Activated naive CD8-positive, alpha-beta T cell treated with anti-CD3 and anti-CD28 coated beads for 36 hours (primary cell): ENCODE results near the gene SMAD3. TPM values are rescaled to one million over a fixed set of nuclear protein-coding genes. Genes with fewer than 3 reads are reported as not detected.

ENCODE experiments used
- DNase-seq: peaks from one replicate; pipeline ENCODE4 v3.0.0; 2021
- H3K27ac Mint-ChIP-seq: one replicate; pipeline ENCODE4 v1.8.0; 2022; ENCODE audit warnings: mild to moderate bottlenecking, moderate library complexity, mixed read lengths
- H3K27me3 Mint-ChIP-seq: one replicate; pipeline ENCODE4 v1.8.0; 2022; ENCODE audit warnings: mild to moderate bottlenecking, mixed read lengths
- H3K36me3 Mint-ChIP-seq: one replicate; pipeline ENCODE4 v1.8.0; 2021; ENCODE audit warnings: mild to moderate bottlenecking, mixed read lengths
- H3K4me1 Mint-ChIP-seq: one replicate; pipeline ENCODE4 v1.8.0; 2021; ENCODE audit warnings: mixed read lengths
- H3K4me3 Mint-ChIP-seq: one replicate; pipeline ENCODE4 v1.8.0; 2022; ENCODE audit warnings: mild to moderate bottlenecking, moderate library complexity, mixed read lengths
- H3K9me3 Mint-ChIP-seq: one replicate; pipeline ENCODE4 v1.8.0; 2022; ENCODE audit warnings: mixed read lengths
- total RNA-seq, 2 experiments: library from RNA; stranded (reverse); gene quantifications; one replicate each; pipeline ENCODE4 v1.2.3, GENCODE V29; 2021

SMAD3 gene
- total RNA-seq, 2 experiments from 2014 or later = 15.7 to 16.4 TPM

DNA sequence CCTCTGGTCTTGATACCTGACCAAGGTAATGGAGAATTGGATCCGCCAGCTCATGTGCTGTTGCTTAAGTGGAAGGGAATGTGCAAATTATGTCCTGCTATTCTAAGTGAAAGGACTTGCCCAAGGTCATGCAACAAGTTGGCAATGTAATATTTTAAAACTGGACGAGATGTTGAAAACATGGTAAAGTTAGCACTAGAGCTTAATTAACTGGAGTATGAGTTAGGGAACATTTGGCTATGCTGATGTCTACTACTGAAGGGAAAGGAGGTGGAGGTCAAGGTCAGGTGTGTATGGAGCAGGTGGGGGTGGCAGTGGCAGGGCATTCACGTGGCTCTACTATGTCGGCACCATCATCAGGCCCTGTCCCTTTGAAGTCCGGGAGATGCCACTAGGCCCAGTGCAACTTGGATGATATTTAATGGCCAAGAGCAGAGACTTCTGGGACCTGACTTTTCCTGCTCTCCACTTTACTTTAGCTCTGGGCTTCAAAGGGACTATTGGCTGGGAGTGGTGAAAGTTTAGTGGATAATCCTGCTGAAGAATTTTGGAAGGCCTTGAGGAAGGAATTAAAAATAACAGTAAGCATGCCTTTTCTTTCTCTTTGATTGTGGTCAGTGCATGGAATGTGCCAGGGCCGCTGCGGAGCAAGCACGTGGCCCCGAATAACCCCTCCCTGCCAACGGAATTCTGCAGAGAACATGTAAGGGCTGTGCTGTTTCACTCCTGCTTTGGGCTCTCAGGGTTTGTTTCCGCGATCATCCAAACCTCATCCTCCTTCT is 14.9 kb downstream of the SMAD3 start:
- Mint-ChIP-seq H3K4me1 (peaks cover 84% of the 10 kb centered on the region), H3K4me3 (no peak overlapping the region), H3K27ac (peak overlapping the region; percentile 36), H3K27me3 (no peaks in the 10 kb centered on the region), H3K9me3 (peaks cover 2% of the 10 kb centered on the region), H3K36me3 (peaks cover 53% of the 10 kb centered on the region)
- DNase-seq = no peak

GRCh38 chr15:67080900-67081431 is 15.6 kb downstream of the SMAD3 start:
- Mint-ChIP-seq H3K4me1 (peaks cover 86% of the 10 kb centered on the region), H3K27ac (peak overlapping the region; percentile 36), H3K36me3 (peaks cover 47% of the 10 kb centered on the region), H3K9me3 (peaks cover 2% of the 10 kb centered on the region), H3K4me3 (no peak overlapping the region), H3K27me3 (no peaks in the 10 kb centered on the region)
- DNase-seq = peak; percentile 48

DNA sequence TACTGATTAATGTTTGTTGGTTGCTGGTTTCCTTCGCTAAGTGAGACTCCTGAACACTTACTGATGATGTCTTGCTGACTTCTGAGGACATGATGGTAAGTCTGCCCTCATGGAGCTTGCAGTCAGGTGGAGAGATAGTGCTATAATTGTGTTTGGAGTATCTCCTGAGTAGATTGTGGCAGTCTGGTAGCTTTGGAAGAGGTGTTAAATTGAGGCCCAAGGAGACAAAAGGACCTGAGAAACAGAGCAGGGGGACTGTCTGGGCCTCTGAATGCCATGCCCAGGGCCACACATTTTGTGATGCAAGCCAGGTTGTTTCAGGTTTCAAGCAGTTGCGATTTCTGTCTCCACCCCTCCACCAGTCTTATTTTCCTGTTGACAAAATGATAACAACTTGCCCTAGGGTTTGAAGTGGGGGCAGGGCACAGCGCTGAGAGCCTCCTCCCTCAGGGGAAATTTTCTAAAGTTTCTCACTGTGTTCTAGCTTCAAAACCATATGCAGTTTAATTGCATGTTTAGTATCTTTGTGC is 16.7 kb downstream of the SMAD3 start:
- Mint-ChIP-seq H3K4me1 (peaks cover 89% of the 10 kb centered on the region), H3K4me3 (no peak overlapping the region), H3K27me3 (no peaks in the 10 kb centered on the region), H3K36me3 (peaks cover 50% of the 10 kb centered on the region), H3K27ac (peak overlapping the region; percentile 86), H3K9me3 (peaks cover 2% of the 10 kb centered on the region)
- peak; percentile 37 for DNase-seq

DNA sequence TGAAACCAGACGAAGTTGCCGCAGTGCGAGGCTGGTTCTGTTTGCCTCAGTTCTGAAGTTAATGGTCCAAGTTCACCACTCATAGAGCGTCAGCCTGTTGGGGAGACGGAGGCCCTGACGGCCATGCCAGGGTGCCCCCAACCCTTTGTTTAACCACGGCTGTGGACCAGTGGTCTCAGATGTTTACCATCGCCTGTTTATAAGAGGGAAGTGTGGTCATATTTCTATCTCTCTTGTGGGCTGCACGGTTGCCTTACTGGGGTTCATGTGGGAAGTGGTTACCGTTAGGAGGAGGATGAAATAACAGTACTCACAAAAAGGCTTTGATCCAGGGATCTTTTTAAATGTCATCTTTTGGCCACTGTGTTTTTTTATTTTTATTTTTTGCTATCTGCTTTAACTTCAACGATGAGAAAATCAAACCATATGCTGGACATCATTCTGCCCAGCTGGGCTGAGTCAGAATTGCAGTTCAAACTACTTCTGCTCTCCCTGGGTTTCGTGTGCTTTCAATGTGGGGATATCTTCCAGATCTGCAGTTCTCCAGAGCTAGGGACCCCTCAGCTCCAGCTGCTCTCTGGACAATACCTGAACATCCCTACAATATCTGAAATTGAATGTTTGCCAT is 17.8 kb downstream of the SMAD3 start:
- Mint-ChIP-seq H3K4me1 (peaks cover 89% of the 10 kb centered on the region), H3K4me3 (peak overlapping the region; percentile 53), H3K27me3 (no peaks in the 10 kb centered on the region), H3K27ac (peak overlapping the region; percentile 85), H3K9me3 (peaks cover 2% of the 10 kb centered on the region), H3K36me3 (peaks cover 49% of the 10 kb centered on the region)
- no peak for DNase-seq

DNA sequence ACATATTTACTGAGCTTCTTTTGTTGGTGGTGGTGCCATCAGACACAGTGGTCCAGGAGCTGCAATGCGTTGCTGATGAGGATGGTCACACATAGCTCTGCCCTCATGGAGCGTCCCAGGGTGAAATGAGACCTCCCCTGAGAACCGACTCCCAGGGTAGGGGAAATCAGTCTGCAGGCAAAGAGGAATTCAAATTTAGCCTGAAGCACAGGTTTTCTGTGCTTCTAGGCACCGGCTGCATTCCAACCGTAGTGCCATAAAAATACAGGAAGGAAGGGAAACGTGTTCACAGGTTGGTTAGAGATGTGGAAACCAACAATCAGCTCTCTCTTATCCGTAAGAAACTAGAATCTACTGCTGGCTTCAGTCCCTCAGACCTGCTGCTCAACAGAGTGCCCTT is 19.2 kb downstream of the SMAD3 start:
- H3K4me3 Mint-ChIP-seq = peak overlapping the region; percentile 26
- H3K9me3 Mint-ChIP-seq = peaks cover 2% of the 10 kb centered on the region
- H3K27me3 Mint-ChIP-seq = no peaks in the 10 kb centered on the region
- peak overlapping the region; percentile 85 for H3K27ac Mint-ChIP-seq
- peaks cover 94% of the 10 kb centered on the region for H3K4me1 Mint-ChIP-seq
- DNase-seq = no peak
- peaks cover 49% of the 10 kb centered on the region for H3K36me3 Mint-ChIP-seq

DNA sequence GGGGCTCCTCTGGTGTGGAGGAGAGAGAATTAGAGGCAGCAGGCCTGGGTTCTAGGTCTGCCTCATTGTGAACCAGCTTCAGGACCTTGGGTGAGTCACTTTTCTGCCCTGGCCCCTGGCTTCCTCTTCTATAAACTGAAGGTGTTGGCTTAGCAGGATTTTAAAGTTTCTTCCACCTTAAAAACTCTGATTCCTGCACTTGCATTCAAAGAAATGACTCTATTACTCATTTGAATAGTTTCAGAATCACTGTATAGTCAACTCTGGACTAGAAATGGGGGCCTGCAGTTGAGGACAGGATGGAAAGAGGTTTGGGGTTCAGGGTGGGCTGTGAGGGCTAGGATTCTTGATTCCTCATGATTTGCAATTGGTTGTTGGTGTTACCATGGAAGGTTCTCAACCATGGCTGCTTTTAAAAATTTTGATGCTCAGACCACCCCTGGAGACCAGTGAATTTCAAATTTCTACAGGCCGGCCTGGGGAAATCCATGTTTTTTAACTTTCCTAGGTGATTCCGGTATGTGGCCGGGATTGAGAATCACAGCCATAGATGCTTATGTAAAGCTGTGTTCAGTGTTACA is 19.9 kb downstream of the SMAD3 start:
- Mint-ChIP-seq H3K27me3 (no peaks in the 10 kb centered on the region), H3K36me3 (peaks cover 42% of the 10 kb centered on the region), H3K27ac (peak overlapping the region; percentile 85), H3K4me3 (peak overlapping the region; percentile 9), H3K4me1 (peaks cover 91% of the 10 kb centered on the region), H3K9me3 (peaks cover 2% of the 10 kb centered on the region)
- peak; percentile 61 for DNase-seq

DNA sequence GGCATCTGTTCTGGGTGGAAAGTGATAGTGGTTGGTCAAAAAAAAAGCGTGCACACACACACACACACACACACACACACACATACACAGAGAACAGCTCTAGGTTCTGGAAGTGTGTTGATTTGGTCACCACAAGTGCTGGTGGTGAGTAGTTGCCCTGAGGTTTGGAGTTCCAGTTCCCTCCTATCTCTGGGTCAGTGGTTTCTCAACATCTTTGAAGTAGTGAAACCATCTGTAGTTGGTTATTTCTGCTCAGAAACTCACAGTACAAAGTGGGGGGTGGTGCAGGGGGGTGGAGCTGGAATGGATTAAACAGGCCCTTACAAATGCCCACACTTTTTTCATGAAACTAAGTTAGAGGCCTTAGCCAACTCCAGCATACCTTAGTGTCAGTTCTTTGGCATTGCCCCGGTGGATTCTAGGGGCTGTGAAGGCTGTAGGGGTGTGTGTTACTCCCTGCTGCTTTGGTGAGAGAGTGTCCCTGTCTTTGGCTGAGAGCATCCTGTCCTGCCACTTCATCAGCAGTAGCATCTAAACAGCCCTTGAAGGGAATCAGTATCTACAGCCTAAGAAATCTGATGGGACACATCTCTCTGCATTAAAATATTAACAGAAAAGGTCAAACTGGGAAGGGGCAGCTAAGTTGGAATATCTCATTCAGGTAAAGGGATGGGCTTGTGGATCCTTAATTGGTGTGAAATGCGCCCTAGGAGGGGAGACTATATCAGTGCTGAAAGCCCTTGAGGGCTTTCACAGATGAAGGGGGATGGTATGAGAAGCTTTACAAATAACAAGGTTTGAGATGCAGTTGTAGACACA is 20.6 kb downstream of the SMAD3 start:
- peaks cover 2% of the 10 kb centered on the region for H3K9me3 Mint-ChIP-seq
- H3K27ac Mint-ChIP-seq = peak overlapping the region; percentile 85
- H3K27me3 Mint-ChIP-seq = no peaks in the 10 kb centered on the region
- H3K36me3 Mint-ChIP-seq = peaks cover 37% of the 10 kb centered on the region
- H3K4me1 Mint-ChIP-seq = peaks cover 90% of the 10 kb centered on the region
- H3K4me3 Mint-ChIP-seq = peak overlapping the region; percentile 50
- DNase-seq = peak; percentile 47

- Mint-ChIP-seq H3K27me3 (no peaks in the 10 kb centered on the region), H3K4me3 (no peak overlapping the region), H3K4me1 (peaks cover 90% of the 10 kb centered on the region), H3K9me3 (peaks cover 2% of the 10 kb centered on the region), H3K27ac (peak overlapping the region; percentile 40), H3K36me3 (peaks cover 32% of the 10 kb centered on the region)
- no peak for DNase-seq
Observed at GRCh38 chr15:67086637-67086914, 21.2 kb downstream of the SMAD3 start.

GRCh38 chr15:67087507-67088172 is 22.2 kb downstream of the SMAD3 start:
- peaks cover 22% of the 10 kb centered on the region for H3K36me3 Mint-ChIP-seq
- no peak overlapping the region for H3K4me3 Mint-ChIP-seq
- H3K9me3 Mint-ChIP-seq = no peaks in the 10 kb centered on the region

DNA sequence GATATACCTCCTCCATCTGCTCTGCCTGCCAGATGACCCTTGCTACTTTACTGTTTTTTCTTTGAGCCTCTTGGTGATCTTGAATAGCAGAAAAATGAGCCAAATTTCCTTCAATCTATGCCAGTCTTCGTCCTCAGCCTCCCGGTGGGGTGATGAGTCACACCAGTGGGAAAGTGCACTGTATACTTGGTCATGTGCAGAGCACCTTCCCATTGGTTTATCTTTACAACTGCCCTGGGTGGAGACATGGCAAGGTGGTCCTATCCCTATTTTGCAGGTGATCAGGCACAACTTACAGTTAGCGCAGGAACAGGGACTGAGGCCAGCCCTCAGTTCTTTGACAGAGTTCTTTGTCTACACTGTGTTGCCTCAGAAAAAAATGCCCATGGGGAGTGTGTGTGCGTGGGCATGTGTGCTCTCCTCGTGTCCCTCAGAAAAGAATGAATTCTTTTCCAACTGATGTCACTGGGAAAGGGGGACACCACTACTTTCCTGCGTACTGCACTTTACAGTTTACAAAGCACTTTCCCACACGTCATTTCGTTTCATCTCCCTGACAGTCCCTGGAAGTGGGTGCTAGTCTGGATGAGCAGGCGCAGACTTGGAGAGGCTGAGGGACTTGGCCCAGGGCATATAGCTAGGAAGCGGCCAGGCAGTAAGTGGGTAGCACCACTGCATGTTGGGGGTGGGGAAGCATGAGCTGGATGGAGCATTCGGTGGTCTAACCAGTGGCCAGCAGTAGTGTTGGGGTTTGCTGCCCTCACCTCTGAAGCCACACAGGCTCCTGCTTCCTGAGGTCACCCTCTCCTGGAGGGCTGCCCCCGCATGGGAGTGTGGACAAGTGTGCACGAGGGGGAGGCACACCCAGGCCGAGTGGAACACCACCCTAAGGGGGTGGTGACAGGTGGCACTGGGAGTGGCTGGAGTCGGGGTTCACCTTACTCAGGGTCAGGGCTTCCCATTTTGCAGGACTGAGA is 24.1 kb downstream of the SMAD3 start:
- DNase-seq = no peak
- no peaks in the 10 kb centered on the region for H3K9me3 Mint-ChIP-seq
- peak overlapping the region; percentile 42 for H3K27ac Mint-ChIP-seq
- no peak overlapping the region for H3K4me3 Mint-ChIP-seq
- no peaks in the 10 kb centered on the region for H3K27me3 Mint-ChIP-seq
- H3K36me3 Mint-ChIP-seq = peaks cover 13% of the 10 kb centered on the region
- H3K4me1 Mint-ChIP-seq = peaks cover 76% of the 10 kb centered on the region

More at GRCh38 chr15:67087507-67088172, 22.2 kb downstream of the SMAD3 start:
- Mint-ChIP-seq H3K27me3 (no peaks in the 10 kb centered on the region), H3K4me1 (peaks cover 85% of the 10 kb centered on the region), H3K27ac (no peak overlapping the region)
- DNase-seq = no peak

- Mint-ChIP-seq H3K36me3 (peaks cover 15% of the 10 kb centered on the region), H3K4me3 (no peak overlapping the region), H3K27ac (peak overlapping the region; percentile 42), H3K9me3 (no peaks in the 10 kb centered on the region), H3K27me3 (no peaks in the 10 kb centered on the region), H3K4me1 (peaks cover 67% of the 10 kb centered on the region)
- DNase-seq = no peak
Observed at GRCh38 chr15:67090297-67091070, 25.1 kb downstream of the SMAD3 start.

GRCh38 chr15:67091071-67091979 is 25.9 kb downstream of the SMAD3 start:
- H3K9me3 Mint-ChIP-seq = no peaks in the 10 kb centered on the region
- no peak overlapping the region for H3K4me3 Mint-ChIP-seq
- DNase-seq = peak; percentile 78
- H3K27ac Mint-ChIP-seq = peak overlapping the region; percentile 71
- no peaks in the 10 kb centered on the region for H3K27me3 Mint-ChIP-seq
- H3K36me3 Mint-ChIP-seq = peaks cover 18% of the 10 kb centered on the region
- H3K4me1 Mint-ChIP-seq = peaks cover 66% of the 10 kb centered on the region
